Measurements from ENCODE around the gene APPBP2. TPM values are rescaled to one million over a fixed set of nuclear protein-coding genes. Genes with fewer than 3 reads are reported as not detected.
A peak's percentile ranks its signal among the peaks of the same experiment; 100 is the strongest.
"Not testable (repeated sequence)": the region's sequence is repeated elsewhere in the genome, so short reads cannot be mapped to it uniquely, and the experiment has no call there.

The APPBP2 gene
- total RNA-seq, 1 donor from 2014 or later: 61.3 TPM

GRCh38 chr17:60495260-60495659 is 30.8 kb downstream of the APPBP2 start:
- Mint-ChIP-seq H3K9me3 (ENCODE audit: low read depth) (peaks cover 22% of the 10 kb centered on the region), H3K27ac (no peak overlapping the region)

GRCh38 chr17:60493847-60494321 is 32.2 kb downstream of the APPBP2 start:
- H3K27me3 Mint-ChIP-seq: no peaks in the 10 kb centered on the region
- peaks cover 71% of the 10 kb centered on the region for H3K36me3 Mint-ChIP-seq (ENCODE audit: insufficient read depth)
- DNase-seq (ENCODE audit: low spot score, unreplicated experiment): no peak
- H3K4me1 Mint-ChIP-seq (ENCODE audit: low read depth): no peaks in the 10 kb centered on the region
- H3K9me3 Mint-ChIP-seq (ENCODE audit: low read depth): peaks cover 26% of the 10 kb centered on the region
- TF ChIP-seq, protein P1, sequence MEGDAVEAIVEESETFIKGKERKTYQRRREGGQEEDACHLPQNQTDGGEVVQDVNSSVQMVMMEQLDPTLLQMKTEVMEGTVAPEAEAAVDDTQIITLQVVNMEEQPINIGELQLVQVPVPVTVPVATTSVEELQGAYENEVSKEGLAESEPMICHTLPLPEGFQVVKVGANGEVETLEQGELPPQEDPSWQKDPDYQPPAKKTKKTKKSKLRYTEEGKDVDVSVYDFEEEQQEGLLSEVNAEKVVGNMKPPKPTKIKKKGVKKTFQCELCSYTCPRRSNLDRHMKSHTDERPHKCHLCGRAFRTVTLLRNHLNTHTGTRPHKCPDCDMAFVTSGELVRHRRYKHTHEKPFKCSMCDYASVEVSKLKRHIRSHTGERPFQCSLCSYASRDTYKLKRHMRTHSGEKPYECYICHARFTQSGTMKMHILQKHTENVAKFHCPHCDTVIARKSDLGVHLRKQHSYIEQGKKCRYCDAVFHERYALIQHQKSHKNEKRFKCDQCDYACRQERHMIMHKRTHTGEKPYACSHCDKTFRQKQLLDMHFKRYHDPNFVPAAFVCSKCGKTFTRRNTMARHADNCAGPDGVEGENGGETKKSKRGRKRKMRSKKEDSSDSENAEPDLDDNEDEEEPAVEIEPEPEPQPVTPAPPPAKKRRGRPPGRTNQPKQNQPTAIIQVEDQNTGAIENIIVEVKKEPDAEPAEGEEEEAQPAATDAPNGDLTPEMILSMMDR (IDR thresholded peaks at IDR 0.05; ENCODE audit: unreplicated experiment): no peak
- H3K4me3 Mint-ChIP-seq (ENCODE audit: low read depth): no peak overlapping the region
- H3K27ac Mint-ChIP-seq: peak overlapping the region; percentile 16

More at GRCh38 chr17:60495260-60495659, 30.8 kb downstream of the APPBP2 start:
- no peak for DNase-seq (ENCODE audit: low spot score, unreplicated experiment)
- no peaks in the 10 kb centered on the region for H3K4me1 Mint-ChIP-seq (ENCODE audit: low read depth)
- H3K36me3 Mint-ChIP-seq (ENCODE audit: insufficient read depth): peaks cover 68% of the 10 kb centered on the region
- no peak overlapping the region for H3K4me3 Mint-ChIP-seq (ENCODE audit: low read depth)
- TF ChIP-seq, protein P1 (IDR thresholded peaks at IDR 0.05; ENCODE audit: unreplicated experiment): no peak
- no peaks in the 10 kb centered on the region for H3K27me3 Mint-ChIP-seq

DNA sequence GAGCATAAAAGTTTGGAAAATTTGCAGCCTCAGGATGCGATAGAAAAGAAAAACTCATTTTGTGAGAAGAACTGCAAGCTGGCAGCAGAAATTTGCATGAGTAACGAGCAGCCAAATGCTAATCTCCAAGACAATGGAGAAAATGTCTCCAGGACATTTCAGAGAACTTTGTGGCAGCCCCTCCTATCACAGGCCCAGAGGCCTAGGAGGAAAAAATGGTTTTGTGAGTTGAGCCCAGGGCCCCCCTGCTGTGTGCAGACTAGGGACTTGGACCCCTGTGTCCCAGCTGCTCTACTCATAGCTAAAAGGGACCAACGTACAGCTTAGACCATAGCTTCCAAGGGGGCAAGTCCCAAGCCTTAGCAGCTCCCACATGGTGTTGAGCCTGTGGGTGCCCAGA is 34.3 kb downstream of the APPBP2 start:
- Mint-ChIP-seq H3K27ac (no peak overlapping the region), H3K27me3 (no peaks in the 10 kb centered on the region), H3K4me1 (ENCODE audit: low read depth) (no peaks in the 10 kb centered on the region), H3K9me3 (ENCODE audit: low read depth) (peaks cover 40% of the 10 kb centered on the region), H3K36me3 (ENCODE audit: insufficient read depth) (peaks cover 83% of the 10 kb centered on the region), H3K4me3 (ENCODE audit: low read depth) (no peak overlapping the region)
- DNase-seq (ENCODE audit: low spot score, unreplicated experiment): no peak
- TF ChIP-seq, protein P1 (IDR thresholded peaks at IDR 0.05; ENCODE audit: unreplicated experiment): no peak

DNA sequence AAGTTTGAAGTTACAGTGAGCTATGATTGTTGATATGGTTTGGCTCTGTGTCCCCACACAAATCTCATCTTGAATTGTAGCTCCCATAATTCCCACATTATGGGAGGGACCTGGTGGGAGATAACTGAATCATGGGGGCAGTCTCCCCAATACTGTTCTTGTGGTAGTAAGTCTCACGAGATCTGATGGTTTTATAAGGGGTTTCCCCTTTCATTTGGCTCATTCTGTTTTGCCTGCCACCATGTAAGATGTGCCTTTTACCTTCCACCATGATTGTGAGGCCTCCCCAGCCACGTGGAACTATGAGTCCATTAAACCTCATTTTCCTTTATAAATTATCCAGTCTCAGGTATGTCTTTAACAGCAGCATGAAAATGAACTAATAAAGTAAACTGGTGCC is 35.4 kb downstream of the APPBP2 start:
- DNase-seq (ENCODE audit: low spot score, unreplicated experiment): not testable (repeated sequence)

DNA sequence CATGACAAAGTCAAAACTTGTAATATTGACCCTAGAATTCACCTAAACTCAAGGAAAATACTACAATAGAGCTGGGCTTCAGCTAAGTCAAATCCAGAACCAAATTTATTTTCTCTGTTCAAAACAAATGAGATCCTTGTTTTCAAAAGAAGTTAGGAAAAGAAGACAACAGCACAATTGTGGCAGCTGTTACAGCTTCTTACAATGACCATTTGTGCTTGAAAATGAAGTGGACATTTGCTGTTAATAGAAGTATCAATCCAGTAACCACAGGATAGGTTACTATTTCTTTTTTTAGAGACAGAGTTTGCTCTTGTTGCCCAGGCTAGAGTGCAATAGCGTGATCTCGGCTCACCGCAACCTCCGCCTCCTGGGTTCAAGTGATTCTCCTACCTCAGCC is 44.4 kb downstream of the APPBP2 start:
- H3K27me3 Mint-ChIP-seq: no peaks in the 10 kb centered on the region
- peaks cover 17% of the 10 kb centered on the region for H3K9me3 Mint-ChIP-seq (ENCODE audit: low read depth)
- H3K4me3 Mint-ChIP-seq (ENCODE audit: low read depth): no peak overlapping the region
- H3K27ac Mint-ChIP-seq: no peak overlapping the region
- no peak for DNase-seq (ENCODE audit: low spot score, unreplicated experiment)
- TF ChIP-seq, protein P1 (IDR thresholded peaks at IDR 0.05; ENCODE audit: unreplicated experiment): no peak
- H3K36me3 Mint-ChIP-seq (ENCODE audit: insufficient read depth): peaks cover 37% of the 10 kb centered on the region
- H3K4me1 Mint-ChIP-seq (ENCODE audit: low read depth): no peaks in the 10 kb centered on the region

More for the DNA sequence above, 35.4 kb downstream of the APPBP2 start:
- not testable (repeated sequence) for H3K4me3 Mint-ChIP-seq (ENCODE audit: low read depth); H3K27ac Mint-ChIP-seq; H3K4me1 Mint-ChIP-seq (ENCODE audit: low read depth); H3K27me3 Mint-ChIP-seq
- Mint-ChIP-seq H3K9me3 (ENCODE audit: low read depth) (peaks cover 50% of the 10 kb centered on the region), H3K36me3 (ENCODE audit: insufficient read depth) (peaks cover 85% of the 10 kb centered on the region)

GRCh38 chr17:60473788-60474187 is 52.3 kb downstream of the APPBP2 start:
- peaks cover 4% of the 10 kb centered on the region for H3K9me3 Mint-ChIP-seq (ENCODE audit: low read depth)
- H3K4me3 Mint-ChIP-seq (ENCODE audit: low read depth): no peak overlapping the region
- no peaks in the 10 kb centered on the region for H3K27me3 Mint-ChIP-seq
- TF ChIP-seq, protein P1 (IDR thresholded peaks at IDR 0.05; ENCODE audit: unreplicated experiment): no peak
- no peak for DNase-seq (ENCODE audit: low spot score, unreplicated experiment)
- peaks cover 30% of the 10 kb centered on the region for H3K36me3 Mint-ChIP-seq (ENCODE audit: insufficient read depth)
- no peak overlapping the region for H3K27ac Mint-ChIP-seq
- peaks cover 3% of the 10 kb centered on the region for H3K4me1 Mint-ChIP-seq (ENCODE audit: low read depth)
